OCI-LY3 (cell line): Measurements from ENCODE around the gene PRPF4.

ENCODE experiments used
- H2AFZ ChIP-seq: fragments of 200-600, 300-600 bp; shearing (Covaris generic); 2 replicates; pipeline ENCODE4 v1.6.0; 2014; ENCODE audit warnings: antibody characterized with exemption, low read depth, low read length
- H3K27ac ChIP-seq: fragments of 200-600, 300-600 bp; sonication (generic); 2 replicates; pipeline ENCODE4 v1.5.1; 2014; ENCODE audit warnings: mild to moderate bottlenecking, low read length, moderate library complexity, mixed read lengths
- H3K27me3 ChIP-seq: fragments of 200-600, 300-600 bp; sonication (generic); 2 replicates; pipeline ENCODE4 v1.6.1; 2014; ENCODE audit warnings: low read depth, low read length, mixed read lengths
- H3K36me3 ChIP-seq: fragments of 200-600, 300-600 bp; sonication (generic); replicated peaks from 2 replicates; pipeline ENCODE3; 2014; ENCODE audit warnings: low read depth, low read length, mixed read lengths
- H3K4me1 ChIP-seq: fragments of 300-600, 200-600 bp; sonication (generic); 2 replicates; pipeline ENCODE4 v1.6.1; 2014; ENCODE audit warnings: low read length, mixed read lengths
- H3K4me2 ChIP-seq: fragments of 200-600, 300-600 bp; sonication (generic); 2 replicates; pipeline ENCODE4 v1.6.1; 2014; ENCODE audit warnings: low read length, mixed read lengths
- H3K4me3 ChIP-seq: fragments of 300-600, 200-600 bp; sonication (generic); 2 replicates; pipeline ENCODE4 v1.5.1; 2014; ENCODE audit warnings: antibody characterized with exemption, mild to moderate bottlenecking, low read length, moderate library complexity
- H3K79me2 ChIP-seq: fragments of 300-600, 200-600 bp; shearing (Covaris generic); 2 replicates; pipeline ENCODE4 v1.6.1; 2014; ENCODE audit warnings: mild to moderate bottlenecking, low read length, mixed read lengths
- H3K9ac ChIP-seq: fragments of 300-600, 200-600 bp; shearing (Covaris generic); 2 replicates; pipeline ENCODE4 v1.6.0; 2014; ENCODE audit warnings: mild to moderate bottlenecking, low read length, moderate library complexity
- H3K9me3 ChIP-seq: fragments of 200-600, 300-600 bp; shearing (Covaris generic); 2 replicates; pipeline ENCODE4 v1.6.1; 2014; ENCODE audit warnings: low read length, mixed read lengths; ENCODE audit not compliant: insufficient read depth
- H4K20me1 ChIP-seq: fragments of 200-600, 300-600 bp; sonication (generic); 2 replicates; pipeline ENCODE4 v1.6.1; 2016; ENCODE audit warnings: low read length, mixed read lengths; ENCODE audit not compliant: insufficient read depth
- EZH2phosphoT487 ChIP-seq: fragments of 200-600 bp; shearing (Covaris generic); IDR thresholded peaks from 2 replicates; pipeline ENCODE4 v1.6.1; 2018; ENCODE audit warnings: antibody characterized with exemption, mixed run types, low read depth
- TF ChIP-seq, protein P1 (sequence below): fragments of 200-600, 300-600 bp; sonication (generic); IDR thresholded peaks from 2 replicates; pipeline ENCODE4 v1.5.1; 2014; ENCODE audit warnings: antibody characterized with exemption, low read length, low read depth

PRPF4 gene

DNA sequence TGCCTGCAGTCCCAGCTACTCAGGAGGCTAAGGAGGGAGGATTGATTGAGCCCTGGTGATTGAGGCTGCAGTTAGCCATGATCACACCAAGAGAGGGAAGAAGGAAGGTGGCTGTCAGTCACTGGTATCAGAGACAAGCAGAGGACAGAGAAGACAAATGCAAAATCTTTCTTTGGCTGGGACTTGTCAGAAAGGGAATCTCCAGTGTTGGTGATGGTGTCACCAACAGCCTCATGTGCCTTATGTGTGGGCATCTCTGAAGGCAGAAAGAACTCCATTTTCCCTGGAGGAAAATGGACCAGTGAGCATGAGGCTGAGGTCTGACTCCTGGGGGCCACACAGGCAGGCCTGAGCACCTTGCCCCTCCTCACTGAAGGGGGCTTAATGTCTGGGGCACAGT is 39.8 kb downstream of the PRPF4 start:
- Histone ChIP-seq H4K20me1 (no peaks in the 10 kb centered on the region), H3K4me1 (no peaks in the 10 kb centered on the region), H3K4me2 (no peak overlapping the region), H3K79me2 (no peaks in the 10 kb centered on the region), H2AFZ (no peak overlapping the region), H3K36me3 (no peaks in the 10 kb centered on the region), H3K9me3 (no peaks in the 10 kb centered on the region), H3K4me3 (no peak overlapping the region), H3K27ac (no peak overlapping the region), H3K27me3 (peaks cover 7% of the 10 kb centered on the region), H3K9ac (no peak overlapping the region)
- TF ChIP-seq EZH2phosphoT487: no peak
- TF ChIP-seq, protein P1, sequence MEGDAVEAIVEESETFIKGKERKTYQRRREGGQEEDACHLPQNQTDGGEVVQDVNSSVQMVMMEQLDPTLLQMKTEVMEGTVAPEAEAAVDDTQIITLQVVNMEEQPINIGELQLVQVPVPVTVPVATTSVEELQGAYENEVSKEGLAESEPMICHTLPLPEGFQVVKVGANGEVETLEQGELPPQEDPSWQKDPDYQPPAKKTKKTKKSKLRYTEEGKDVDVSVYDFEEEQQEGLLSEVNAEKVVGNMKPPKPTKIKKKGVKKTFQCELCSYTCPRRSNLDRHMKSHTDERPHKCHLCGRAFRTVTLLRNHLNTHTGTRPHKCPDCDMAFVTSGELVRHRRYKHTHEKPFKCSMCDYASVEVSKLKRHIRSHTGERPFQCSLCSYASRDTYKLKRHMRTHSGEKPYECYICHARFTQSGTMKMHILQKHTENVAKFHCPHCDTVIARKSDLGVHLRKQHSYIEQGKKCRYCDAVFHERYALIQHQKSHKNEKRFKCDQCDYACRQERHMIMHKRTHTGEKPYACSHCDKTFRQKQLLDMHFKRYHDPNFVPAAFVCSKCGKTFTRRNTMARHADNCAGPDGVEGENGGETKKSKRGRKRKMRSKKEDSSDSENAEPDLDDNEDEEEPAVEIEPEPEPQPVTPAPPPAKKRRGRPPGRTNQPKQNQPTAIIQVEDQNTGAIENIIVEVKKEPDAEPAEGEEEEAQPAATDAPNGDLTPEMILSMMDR: no peak

DNA sequence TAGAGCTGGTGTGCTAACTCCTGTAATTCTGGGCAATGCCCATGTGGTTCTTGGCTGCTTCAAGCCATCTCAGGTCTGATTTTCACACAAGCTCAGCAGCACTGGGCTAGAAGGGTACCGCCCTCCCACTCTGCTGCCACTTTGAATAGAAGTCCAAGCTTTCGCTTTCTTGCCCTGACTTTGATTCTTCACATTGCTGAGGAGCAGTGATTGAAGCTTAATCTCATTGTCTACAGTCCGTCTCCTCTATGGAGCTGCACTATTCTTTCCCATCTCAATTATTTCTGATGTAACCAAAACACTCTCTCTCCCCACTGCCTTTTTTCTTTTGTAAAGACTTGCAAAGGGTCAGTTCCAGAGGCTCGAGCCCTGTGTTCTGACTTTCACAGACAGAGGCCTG is 40.6 kb downstream of the PRPF4 start:
- Histone ChIP-seq H2AFZ (no peak overlapping the region), H3K27ac (no peak overlapping the region), H3K4me2 (no peak overlapping the region), H4K20me1 (no peaks in the 10 kb centered on the region), H3K9ac (no peak overlapping the region), H3K79me2 (no peaks in the 10 kb centered on the region), H3K36me3 (no peaks in the 10 kb centered on the region), H3K4me3 (no peak overlapping the region), H3K4me1 (no peaks in the 10 kb centered on the region), H3K27me3 (peaks cover 7% of the 10 kb centered on the region), H3K9me3 (no peaks in the 10 kb centered on the region)
- TF ChIP-seq, protein P1: no peak
- no peak for TF ChIP-seq EZH2phosphoT487

DNA sequence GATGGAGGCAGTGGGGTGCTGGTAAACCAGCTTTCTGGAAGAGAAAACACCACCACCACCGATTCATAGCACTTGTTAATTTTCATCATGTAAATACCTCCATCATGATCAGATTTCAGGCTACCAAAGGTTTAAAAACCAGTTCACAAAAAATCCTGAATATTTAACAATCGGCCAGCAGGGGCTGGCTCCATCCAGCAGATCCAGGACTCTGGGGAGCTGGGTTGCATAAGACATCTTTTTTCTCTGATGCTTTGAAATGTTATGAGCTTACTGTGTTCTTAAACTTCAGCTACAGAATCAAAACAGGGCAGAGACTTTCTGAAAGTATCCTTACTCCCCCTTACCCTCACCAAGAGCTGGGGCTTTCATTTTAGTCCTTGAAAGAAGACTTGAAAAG is 42.3 kb downstream of the PRPF4 start:
- TF ChIP-seq, protein P1: no peak
- no peak for TF ChIP-seq EZH2phosphoT487
- Histone ChIP-seq H2AFZ (no peak overlapping the region), H3K27ac (no peak overlapping the region), H4K20me1 (no peaks in the 10 kb centered on the region), H3K36me3 (no peaks in the 10 kb centered on the region), H3K27me3 (peaks cover 11% of the 10 kb centered on the region), H3K4me2 (no peak overlapping the region), H3K4me3 (no peak overlapping the region), H3K4me1 (no peaks in the 10 kb centered on the region), H3K9ac (no peak overlapping the region), H3K9me3 (no peaks in the 10 kb centered on the region), H3K79me2 (no peaks in the 10 kb centered on the region)

DNA sequence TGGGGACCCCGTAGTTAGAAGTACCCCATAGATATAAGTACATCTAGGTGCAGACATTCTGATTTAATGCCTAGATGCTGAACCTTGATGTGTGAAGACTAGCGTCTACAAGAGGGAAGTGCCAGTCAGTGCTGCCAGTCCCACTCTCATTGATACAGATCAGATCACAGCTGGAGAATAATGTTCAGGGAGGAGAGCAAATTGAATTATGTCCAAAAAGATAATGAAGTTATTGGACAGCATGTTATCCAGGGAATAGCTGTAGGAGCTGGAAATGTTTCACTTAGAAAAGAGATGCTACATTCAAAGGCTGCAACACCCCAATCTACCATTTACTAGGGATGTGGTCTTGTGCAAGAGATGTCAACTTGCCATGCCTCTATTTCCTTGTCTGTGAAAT is 43.6 kb downstream of the PRPF4 start:
- no peaks in the 10 kb centered on the region for H3K9me3 ChIP-seq
- no peak for TF ChIP-seq EZH2phosphoT487
- TF ChIP-seq, protein P1: no peak
- H3K36me3 ChIP-seq: no peaks in the 10 kb centered on the region
- no peak overlapping the region for H3K9ac ChIP-seq
- peaks cover 11% of the 10 kb centered on the region for H3K27me3 ChIP-seq
- H4K20me1 ChIP-seq: no peaks in the 10 kb centered on the region
- no peaks in the 10 kb centered on the region for H3K4me1 ChIP-seq
- H3K4me3 ChIP-seq: no peak overlapping the region
- H3K79me2 ChIP-seq: no peaks in the 10 kb centered on the region
- no peak overlapping the region for H2AFZ ChIP-seq
- H3K4me2 ChIP-seq: no peak overlapping the region
- no peak overlapping the region for H3K27ac ChIP-seq
